Type B pancreatic cell (in vitro differentiated cells): Measurements from ENCODE around the gene LRIG1. TPM values are rescaled to one million over a fixed set of nuclear protein-coding genes. Genes with fewer than 3 reads are reported as not detected.

Experiments used
- DNase-seq: peaks from one replicate; pipeline ENCODE4 v3.0.0; 2021; ENCODE audit warnings: mixed read lengths; ENCODE audit not compliant: unreplicated experiment; ENCODE audit errors: extremely low spot score
- H3K27ac Mint-ChIP-seq: 2 replicates; pipeline ENCODE4 v1.8.0; 2021; ENCODE audit warnings: mild to moderate bottlenecking, mixed read lengths
- H3K27me3 Mint-ChIP-seq: 2 replicates; pipeline ENCODE4 v1.8.0; 2021; ENCODE audit warnings: mixed read lengths
- H3K36me3 Mint-ChIP-seq: 2 replicates; pipeline ENCODE4 v1.8.0; 2021; ENCODE audit warnings: mixed read lengths
- H3K4me1 Mint-ChIP-seq: one replicate; pipeline ENCODE4 v1.8.0; 2021; ENCODE audit warnings: mixed read lengths; ENCODE audit not compliant: unreplicated experiment
- H3K4me3 Mint-ChIP-seq: 2 replicates; pipeline ENCODE4 v1.8.0; 2021; ENCODE audit warnings: mild to moderate bottlenecking, mixed read lengths
- H3K9me3 Mint-ChIP-seq: 2 replicates; pipeline ENCODE4 v1.8.0; 2021; ENCODE audit warnings: mixed read lengths
- total RNA-seq: library from RNA; stranded (reverse); gene quantifications from 2 replicates; pipeline ENCODE4 v1.2.1, GENCODE V29; 2021; ENCODE audit warnings: low replicate concordance
- TF ChIP-seq, protein P1 (sequence below): fragments of 200-600 bp; sonication (generic); conservative IDR thresholded peaks from 2 replicates; pipeline ENCODE4 v1.5.0; 2021; ENCODE audit warnings: antibody characterized with exemption, mild to moderate bottlenecking

Gene LRIG1
- total RNA-seq, 1 donor from 2014 or later = 28.9 TPM

DNA sequence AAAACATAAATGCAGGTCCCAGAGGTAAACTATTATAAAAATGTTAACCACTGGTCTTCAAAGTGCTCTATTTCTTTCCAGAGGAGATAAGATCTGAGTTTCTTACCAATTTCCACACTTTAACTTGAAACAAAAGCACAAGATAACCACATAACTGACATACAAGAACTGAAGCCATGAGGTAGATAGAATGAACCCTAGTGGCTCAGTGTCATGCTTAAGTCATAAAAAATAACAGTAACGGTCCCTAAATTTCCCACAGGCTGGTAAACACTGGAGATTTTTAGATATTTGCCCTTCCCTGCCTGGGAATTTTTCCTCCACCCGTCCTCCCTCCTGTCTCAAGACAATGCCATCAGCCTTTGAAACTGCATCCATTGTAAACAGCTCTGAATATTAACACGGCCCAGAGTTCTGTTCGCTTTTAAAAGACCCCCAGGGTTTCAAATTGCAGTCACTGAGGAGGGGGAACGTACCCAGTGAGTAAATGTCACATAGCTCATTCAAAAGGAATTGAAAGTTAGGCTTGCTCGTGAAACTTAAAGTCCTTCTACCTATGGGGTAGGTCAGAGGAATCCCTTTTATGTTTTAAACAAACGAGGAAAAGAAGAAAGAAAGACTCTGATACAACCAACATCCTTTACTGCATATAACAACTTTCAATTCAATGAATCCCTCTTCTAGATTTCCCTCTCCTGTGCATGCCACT, 5.7 kb downstream of the LRIG1 start:
- DNase-seq = no peak
- H3K4me3 Mint-ChIP-seq = peak overlapping the region; percentile 66
- H3K9me3 Mint-ChIP-seq = no peaks in the 10 kb centered on the region
- no peak overlapping the region for H3K27ac Mint-ChIP-seq
- H3K4me1 Mint-ChIP-seq = peaks cover 73% of the 10 kb centered on the region
- peaks cover 35% of the 10 kb centered on the region for H3K27me3 Mint-ChIP-seq
- TF ChIP-seq, protein P1, sequence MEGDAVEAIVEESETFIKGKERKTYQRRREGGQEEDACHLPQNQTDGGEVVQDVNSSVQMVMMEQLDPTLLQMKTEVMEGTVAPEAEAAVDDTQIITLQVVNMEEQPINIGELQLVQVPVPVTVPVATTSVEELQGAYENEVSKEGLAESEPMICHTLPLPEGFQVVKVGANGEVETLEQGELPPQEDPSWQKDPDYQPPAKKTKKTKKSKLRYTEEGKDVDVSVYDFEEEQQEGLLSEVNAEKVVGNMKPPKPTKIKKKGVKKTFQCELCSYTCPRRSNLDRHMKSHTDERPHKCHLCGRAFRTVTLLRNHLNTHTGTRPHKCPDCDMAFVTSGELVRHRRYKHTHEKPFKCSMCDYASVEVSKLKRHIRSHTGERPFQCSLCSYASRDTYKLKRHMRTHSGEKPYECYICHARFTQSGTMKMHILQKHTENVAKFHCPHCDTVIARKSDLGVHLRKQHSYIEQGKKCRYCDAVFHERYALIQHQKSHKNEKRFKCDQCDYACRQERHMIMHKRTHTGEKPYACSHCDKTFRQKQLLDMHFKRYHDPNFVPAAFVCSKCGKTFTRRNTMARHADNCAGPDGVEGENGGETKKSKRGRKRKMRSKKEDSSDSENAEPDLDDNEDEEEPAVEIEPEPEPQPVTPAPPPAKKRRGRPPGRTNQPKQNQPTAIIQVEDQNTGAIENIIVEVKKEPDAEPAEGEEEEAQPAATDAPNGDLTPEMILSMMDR = no peak
- no peaks in the 10 kb centered on the region for H3K36me3 Mint-ChIP-seq

DNA sequence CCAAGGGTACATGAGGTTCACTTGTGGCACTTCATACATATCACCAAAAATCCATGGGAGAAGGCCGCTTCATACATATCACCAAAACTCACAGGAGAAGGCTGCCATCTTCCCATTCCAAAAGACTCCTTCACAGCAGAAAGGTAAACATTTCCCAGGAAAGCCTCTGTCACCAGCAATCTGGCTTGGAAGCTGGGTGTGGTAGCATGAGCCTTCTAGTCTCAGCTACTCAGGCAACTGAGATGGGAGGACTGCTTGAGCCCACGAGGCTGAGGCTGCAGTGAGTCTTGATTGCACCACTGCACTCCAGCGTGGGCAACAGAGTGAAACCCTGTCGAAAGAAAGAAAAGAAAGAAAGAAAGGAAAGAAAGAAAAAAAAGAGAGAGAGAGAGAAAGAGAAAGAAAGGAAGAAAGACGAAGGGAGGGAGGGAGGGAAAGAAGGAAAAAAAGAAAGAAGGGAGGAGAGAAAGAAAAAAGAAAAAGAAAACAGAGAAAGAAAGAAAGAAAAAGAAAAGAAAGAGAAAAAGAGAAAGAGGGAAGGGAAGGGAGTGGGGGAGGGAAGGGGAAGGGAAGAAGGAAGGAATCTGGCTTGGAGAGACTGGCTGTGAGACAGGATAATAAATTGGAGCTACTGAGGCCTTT, 7.2 kb downstream of the LRIG1 start:
- DNase-seq = no peak
- Mint-ChIP-seq H3K27me3 (peaks cover 21% of the 10 kb centered on the region), H3K4me3 (no peak overlapping the region), H3K9me3 (no peaks in the 10 kb centered on the region), H3K4me1 (peaks cover 69% of the 10 kb centered on the region), H3K27ac (no peak overlapping the region), H3K36me3 (no peaks in the 10 kb centered on the region)
- TF ChIP-seq, protein P1 = no peak

DNA sequence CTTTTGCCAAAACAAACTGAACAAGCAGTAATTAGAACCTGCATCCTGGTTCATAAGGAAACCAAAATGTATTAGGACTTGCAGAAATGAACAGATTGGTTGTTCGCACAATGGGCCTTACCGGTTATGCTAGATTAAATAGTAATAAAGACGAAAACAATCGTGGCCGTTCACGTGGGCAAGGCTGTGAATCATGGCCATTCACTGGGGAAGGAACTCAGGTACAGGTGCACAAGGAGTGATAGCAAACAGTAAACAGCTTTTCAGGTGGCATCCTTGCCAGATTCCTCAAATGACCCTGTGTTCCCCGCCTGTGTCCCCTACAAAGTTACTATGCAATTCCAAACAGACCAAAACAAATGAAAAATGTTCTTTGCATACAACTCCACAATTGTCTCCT, 8.2 kb downstream of the LRIG1 start:
- no peaks in the 10 kb centered on the region for H3K36me3 Mint-ChIP-seq
- peaks cover 15% of the 10 kb centered on the region for H3K27me3 Mint-ChIP-seq
- no peak overlapping the region for H3K4me3 Mint-ChIP-seq
- TF ChIP-seq, protein P1 = no peak
- no peaks in the 10 kb centered on the region for H3K9me3 Mint-ChIP-seq
- H3K4me1 Mint-ChIP-seq = peaks cover 67% of the 10 kb centered on the region
- no peak for DNase-seq
- no peak overlapping the region for H3K27ac Mint-ChIP-seq

DNA sequence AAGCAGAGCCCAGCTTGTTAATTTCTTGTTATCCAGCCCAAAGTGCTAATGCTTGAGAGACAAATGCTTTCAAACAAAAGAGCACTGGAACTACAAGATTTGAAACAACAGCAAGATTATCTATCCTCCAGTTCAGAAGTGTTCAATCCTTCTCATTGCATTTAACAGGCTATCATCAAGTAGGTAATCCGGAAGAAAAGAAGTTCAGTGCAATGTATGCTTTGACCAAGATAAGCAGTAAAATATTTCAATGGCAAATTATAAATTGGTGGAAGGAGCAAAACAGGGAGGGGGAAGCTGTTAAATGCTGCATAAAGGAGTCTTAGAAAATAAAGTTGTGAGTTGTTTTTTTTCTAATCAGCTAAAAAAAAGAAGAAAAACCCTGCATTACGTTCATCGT, 8.8 kb downstream of the LRIG1 start:
- H3K4me3 Mint-ChIP-seq = no peak overlapping the region
- H3K9me3 Mint-ChIP-seq = no peaks in the 10 kb centered on the region
- H3K36me3 Mint-ChIP-seq = no peaks in the 10 kb centered on the region
- TF ChIP-seq, protein P1 = no peak
- H3K27me3 Mint-ChIP-seq = peaks cover 15% of the 10 kb centered on the region
- peaks cover 71% of the 10 kb centered on the region for H3K4me1 Mint-ChIP-seq
- no peak for DNase-seq
- H3K27ac Mint-ChIP-seq = no peak overlapping the region

DNA sequence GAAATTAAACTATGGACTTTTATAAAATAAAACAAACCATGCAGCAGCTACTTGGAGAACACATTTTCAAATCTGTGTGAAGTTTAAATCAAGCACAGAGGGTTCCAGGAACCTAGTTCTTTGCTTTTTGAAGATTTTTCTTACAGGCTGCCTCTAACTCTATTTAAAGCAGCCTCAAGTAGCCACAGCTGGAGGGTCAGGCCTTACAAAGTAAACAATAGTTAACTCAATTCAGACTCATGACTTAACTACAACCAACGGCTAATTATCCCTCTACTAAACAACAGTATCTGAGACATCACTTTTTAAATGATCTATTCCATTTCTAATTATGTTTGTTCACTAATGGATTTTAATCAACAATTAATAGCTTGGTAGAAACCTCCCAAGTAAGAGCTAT, 9.8 kb downstream of the LRIG1 start:
- Mint-ChIP-seq H3K36me3 (no peaks in the 10 kb centered on the region), H3K4me1 (peaks cover 71% of the 10 kb centered on the region), H3K4me3 (no peak overlapping the region)

More for the DNA sequence above, 9.8 kb downstream of the LRIG1 start:
- Mint-ChIP-seq H3K27me3 (peaks cover 15% of the 10 kb centered on the region), H3K9me3 (no peaks in the 10 kb centered on the region), H3K27ac (no peak overlapping the region)
- no peak for DNase-seq
- TF ChIP-seq, protein P1 = no peak
